ENCODE data around the gene UCK2.

Gene UCK2

DNA sequence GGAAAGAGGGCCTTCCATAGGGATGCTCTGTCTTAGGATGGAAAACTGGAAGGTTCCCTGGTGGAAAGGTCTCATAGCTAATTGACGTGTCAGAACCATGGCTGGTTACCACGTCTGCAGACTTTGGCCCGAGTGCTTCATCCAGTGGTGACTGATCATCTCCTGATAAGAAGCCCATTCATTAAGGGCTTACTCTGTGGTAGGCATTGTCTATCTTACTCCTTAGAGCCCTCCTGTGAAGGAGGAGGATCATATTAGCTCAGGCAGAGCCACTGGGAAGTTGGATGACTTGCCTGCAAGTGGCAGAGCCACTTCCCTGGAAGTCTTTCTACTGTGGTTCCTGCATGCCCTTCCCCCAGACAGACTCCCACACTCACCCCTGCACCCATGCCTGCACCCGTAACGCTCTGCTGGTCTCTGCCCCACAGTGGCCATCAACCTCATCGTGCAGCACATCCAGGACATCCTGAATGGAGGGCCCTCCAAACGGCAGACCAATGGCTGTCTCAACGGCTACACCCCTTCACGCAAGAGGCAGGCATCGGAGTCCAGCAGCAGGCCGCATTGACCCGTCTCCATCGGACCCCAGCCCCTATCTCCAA is 79.9 kb downstream of the UCK2 start:
- no peak for DNase-seq

DNA sequence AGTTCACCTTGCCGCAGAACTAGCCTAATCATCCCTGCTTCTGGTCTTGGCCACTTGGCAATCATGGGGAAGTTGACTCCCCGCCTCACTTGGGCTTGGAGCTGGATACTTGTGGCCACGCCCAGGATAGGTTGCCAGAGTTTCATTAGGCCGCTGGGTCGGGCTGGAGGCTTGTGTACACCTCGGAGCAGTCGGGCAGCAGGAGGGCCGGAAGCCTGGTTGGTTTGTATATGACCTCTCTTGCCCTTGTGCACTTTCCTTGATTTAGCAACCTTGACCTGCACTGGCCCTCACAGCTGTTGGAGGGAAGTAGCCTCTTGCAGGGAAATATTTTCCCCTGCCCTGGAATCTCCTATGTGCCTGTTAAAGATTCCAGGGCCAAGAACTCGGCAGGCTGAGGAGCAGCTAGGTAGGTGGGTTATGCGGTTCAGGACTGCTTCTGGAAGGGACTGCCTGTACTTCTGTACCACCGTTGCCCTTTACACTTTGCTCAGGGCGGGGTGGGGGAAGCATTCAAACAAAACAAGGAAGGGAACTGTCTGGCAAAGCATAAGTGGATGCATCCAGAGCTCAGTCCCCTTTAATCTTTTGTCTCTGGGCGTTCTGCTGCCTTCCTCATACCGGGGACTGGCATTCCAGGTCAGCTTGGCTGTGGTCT is 83.5 kb downstream of the UCK2 start:
- no peak for DNase-seq

DNA sequence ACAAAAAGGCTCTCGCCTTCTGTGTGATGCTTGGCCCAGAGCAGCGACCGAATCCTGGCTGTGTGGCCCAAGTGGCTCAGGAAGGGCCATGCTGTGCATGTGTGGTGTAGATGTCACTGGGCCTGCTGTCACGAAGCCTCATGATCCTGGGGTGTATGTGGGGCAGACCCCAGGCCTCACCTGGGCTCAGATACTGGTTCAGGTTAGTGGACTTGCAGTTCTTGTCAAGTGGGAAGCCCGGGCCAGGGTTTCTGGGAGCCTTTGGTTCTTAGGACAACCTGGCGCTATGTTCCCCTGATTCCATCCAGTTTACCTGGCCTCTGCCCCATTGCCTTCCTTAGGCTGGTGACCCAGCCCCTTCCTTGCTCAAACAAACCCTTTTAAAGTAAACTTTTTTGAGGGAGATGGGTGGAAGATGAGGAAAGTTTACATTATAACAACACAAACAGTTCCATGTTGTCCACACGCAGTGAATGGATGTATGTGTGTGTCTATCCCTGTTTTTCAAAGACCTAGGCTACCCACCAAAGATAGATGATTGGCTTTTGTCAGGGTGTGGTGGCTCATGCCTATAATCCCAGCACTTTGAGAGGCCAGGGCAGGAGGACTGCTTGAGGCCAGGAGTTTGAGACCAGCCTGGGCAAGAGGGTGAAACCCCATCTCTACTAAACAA is 84.3 kb downstream of the UCK2 start:
- no peak for DNase-seq

DNA sequence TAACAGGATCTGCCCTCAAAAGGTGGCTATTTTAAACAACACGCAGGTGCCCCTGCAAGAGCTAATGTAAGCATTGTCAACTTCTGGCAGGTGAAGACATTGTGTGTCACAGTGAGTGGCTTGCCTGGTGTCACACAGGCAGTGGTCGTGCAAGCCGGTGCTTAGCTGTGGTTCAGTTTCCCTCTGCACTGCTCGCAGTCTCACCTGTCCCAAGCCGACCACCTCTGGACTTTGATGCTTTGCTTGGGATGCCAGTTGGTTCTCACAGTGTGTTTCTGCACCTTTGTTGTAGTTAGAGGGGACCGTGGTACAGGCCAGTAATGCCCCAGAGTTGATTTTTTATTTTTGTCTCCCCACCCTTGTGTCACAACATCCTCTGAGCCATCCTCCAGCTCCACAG is 85.2 kb downstream of the UCK2 start:
- DNase-seq = no peak

DNA sequence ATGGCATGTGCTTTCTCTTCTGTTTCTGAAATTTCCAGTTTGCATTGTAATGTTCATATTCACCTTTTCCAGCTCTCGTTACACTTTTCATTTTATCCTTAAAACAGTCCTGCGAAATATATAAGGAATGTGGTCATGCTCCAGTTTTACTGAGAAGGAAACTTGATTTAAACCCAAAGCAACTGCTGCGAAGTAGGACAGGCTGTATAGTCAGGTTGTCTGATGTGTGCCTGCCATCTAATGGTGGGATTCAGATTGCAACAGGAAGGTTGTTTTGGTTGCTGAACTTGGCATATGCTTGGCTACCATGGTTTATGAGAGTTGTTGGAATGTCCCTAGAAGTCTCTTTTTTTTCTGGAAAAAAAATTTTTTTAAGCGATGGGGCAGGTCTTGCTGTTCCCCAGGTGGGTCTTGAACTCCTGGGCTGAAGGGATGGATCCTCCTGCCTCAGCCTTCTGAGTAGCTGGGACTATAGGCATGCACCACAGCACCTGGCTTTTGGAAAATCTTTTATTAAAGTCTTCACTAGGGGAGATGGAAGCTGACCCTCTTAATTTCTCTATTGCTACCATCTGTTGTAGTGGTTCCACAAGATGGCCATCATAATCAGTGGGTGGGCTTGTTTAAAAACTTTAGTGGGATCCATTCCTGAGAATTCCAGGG is 86.9 kb downstream of the UCK2 start:
- DNase-seq = peak; percentile 74

DNA sequence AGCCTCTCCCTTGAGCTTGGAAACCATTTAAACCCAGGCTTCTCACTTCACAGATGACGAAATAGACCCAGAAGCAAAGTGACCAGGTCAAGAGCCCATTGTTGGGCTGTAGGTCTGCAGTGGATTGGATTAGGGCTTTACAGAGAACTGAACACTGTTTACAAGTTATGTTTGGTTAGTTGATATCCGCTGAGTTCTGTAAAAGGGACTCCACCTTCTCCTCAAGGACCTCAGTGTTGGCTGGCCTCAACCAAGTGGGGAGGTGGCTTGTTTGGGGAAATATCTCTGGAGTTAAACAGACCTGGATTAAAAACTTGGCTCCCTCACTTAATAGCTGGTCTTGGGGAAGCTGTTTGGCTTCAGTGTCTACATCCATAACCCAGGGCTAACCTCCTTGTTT is 88.1 kb downstream of the UCK2 start:
- no peak for DNase-seq

DNA sequence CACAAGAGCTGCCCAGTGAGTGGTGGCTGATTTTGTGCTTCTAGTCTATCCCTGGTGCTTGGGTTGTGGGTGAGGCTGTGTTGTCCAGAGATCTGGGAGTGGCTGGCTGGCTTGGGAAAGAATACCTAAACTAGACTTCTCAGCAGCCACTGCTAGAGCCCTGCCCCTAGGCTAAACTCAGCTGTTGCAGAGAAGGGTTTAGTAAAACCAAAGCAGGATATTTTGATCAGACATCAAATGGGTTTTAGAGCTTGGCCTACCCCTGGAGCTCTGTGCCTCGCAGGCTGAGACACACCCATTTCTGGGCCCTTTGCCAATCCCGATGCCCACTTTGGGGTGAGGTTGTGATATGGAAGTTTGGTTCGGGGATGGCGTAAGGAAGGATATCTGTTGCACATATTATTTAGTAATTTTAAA is 88.5 kb downstream of the UCK2 start:
- DNase-seq = no peak

DNA sequence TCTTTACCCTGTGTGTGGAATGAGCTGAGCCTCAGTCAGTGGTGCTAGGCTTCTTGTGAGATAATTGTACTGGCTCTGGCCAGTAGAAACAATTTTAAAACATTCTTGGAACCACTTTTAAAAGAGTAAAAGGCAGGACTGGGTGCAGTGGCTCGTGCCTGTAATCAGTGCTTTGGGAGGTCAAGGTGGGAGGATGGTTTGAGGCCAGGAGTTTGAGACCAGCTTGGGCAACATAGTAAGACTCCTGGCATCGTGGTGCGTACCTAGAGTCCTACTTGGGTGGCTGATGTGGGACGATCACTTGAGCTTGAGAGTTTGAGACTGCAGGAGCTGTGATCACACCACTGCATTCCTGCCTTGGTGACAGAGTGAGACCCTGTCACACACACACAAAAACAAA is 89.8 kb downstream of the UCK2 start:
- no peak for DNase-seq

DNA sequence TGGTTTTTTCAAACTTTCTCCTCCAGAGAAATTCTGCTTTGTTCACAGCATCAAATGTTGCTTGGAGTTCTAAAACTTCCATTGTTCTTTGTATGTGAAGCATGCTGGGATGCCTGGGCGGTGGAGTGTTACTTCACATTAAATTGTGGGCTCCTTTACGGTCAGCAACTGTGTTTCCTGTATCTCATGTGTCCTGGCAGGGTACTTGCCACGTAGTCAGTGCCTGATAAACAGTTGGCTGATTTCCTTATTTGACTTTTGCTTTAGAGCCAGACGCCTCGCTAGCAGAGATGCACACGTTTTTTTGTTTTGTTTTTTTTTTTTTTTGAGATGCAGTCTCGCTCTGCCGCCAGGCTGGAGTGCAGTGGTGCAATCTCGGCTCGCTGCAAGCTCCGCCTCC is 96.7 kb downstream of the UCK2 start:
- no peak for DNase-seq

DNA sequence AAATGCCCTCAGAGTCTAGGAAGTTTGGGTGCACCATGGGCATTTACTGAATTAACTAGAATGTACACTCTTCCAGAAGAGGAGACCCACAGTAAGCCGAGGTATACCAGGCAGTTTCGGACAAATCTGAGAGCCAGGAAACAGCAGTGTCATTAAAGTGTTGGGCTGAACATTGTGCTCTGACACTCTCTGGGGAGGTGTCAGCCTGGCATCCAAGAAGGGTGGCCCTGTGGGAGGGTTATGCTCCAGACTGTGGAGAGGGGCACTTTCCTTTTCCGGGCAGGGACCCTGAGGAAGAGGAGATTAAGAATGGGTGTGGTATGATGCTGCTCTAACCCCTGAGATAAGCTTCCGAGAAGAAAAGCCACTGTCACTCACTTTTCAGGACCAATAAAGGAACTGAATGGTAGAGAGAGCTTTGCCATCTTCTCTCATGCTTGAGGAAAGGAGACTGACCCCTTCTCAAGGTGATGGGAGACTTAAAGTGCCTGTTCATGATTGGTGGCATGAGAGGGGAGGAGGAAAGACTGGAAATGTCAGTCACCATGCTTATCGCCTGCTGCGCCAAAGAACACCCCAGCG is 98.2 kb downstream of the UCK2 start:
- DNase-seq = no peak

DNA sequence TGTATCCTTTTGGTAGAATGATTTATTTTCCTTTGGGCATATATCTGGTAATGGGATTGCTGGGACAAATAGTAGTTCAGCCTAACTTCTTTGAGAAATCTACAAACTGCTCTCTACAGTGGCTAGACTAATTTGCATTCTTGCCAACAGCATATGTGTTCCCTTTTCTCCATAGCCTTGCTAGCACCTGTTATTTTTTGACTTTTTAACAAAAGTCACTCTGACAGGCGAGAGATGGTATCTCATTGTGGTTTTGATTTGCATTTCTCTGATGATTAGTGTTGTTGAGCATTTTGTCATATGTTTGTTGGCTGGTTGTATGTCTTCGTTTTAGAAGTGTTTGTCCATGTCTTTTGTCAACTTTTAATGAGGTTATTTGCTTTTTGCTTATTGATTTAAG is 99.8 kb downstream of the UCK2 start:
- DNase-seq = no peak

DNA sequence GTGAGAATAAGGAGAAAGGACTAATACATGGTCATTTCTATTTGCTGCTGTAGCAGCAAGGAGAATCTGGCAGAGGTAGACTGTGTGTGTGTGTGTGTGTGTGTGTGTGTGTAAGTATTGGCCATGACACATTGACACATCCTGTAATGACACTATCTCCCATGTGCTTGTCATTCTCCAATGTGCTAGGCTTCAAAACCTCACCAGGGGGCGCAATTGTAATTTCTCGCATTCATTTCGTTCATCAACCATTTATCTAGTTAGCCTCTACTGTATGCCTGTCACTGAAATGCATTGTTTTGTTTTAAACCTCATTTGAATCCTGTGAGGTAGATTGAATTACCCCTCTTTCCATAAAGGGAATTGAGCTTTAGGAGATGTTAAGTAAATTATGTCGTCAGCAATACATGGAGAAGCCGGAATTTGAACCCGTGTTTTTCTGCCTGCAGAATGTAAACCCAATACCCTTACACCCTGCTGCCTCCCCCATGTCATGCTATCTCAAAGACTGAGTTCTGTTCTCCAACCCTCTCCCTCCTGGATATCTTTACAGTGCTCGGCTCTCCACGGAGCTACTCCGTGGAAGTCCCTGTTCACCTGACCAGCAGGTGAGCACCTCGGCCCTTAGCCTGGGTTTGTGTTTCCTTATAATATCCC is 100.8 kb downstream of the UCK2 start:
- DNase-seq = peak; percentile 49

DNA sequence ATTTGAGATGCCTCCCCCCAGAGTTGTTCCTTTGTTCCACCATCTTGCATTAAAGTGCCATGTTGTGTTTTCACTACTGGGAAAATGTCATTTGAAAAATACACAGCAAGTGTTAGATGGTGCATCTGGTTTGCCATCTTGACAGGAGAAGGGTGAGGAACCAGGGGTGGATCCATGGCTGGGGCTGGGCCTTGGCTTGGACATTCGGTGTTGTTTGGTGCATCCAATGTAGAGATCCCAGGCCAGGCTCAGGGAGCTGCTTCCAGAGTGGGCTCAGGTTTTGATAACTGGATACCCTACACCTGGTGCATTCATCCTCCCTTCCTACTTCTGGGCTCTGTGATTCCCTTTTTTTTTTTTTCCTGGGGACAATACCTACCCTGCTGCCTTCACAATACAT is 103.5 kb downstream of the UCK2 start:
- DNase-seq = no peak

DNA sequence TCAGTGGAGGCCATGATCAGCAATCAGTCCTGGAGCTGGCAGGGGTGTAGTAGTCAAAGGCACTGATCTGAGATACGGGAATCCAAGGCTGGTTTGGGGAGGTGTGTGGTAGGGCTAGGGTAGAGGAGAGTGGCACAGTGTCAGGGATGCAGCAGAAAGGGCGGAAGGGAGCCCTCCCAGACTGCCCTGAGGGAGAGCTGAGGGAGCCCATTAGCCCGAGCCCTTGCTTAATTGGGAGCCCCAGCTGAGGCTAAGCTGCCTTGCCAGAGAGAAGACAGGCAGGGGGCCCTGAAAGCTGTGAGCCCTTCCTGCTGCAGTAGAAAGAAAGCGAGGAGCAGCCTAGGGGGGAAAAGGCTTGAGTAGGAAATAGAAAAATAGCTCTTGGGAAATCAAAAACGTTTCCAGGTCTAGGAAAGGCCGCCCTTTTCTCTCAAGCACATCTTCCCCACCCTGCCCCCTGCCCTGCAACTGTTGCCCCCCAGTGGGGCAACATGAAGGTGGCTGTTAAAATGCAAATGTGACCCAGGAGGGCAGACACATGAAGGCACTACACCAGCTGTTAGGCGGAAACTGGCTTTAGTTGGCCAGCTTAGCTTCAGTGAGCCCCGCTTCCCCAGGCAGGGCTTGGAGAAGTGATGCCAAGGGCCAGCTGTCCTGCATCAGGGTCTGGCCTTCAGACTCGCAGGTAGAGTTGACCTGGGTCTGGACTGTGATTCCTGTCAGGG is 106.2 kb downstream of the UCK2 start:
- DNase-seq = peak; percentile 42

DNA sequence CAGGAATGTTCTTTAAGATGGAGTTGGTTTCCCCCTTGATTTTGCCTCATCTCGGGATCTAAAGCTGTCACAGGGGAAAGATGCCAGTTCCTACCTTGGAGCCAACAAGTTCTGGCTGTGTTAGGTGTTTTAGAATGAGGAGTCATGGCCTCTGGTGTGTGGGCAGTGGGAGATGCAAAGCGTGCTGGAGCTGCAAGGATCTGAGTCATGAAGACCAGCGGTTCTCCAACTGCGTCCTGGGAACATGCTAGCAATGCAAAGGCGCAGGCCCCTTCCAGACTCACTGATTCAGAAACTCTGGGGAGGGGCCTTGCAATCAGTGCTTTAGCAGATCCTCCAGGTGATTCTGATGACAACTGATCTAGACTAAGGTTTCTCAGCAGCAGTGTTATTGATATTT is 109.1 kb downstream of the UCK2 start:
- no peak for DNase-seq

DNA sequence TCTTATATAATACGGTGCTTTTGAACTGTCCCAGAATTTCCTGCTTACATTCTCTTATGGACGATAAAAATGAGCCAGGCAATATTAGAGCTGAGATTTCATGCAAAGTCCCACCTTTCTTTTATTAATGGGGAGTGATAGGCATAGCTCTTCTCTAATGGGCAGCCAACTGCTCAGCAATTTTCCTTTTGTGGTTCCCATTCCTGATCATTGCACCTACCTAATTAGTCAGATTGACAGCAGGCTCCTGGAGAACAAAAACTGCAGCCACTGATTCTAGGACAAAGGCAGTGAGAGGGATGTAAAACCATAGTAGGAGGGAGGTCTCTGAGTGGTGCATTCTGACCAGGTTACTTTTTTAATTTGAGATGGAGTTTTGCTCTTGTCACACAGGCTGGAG is 110.4 kb downstream of the UCK2 start:
- DNase-seq = no peak

DNA sequence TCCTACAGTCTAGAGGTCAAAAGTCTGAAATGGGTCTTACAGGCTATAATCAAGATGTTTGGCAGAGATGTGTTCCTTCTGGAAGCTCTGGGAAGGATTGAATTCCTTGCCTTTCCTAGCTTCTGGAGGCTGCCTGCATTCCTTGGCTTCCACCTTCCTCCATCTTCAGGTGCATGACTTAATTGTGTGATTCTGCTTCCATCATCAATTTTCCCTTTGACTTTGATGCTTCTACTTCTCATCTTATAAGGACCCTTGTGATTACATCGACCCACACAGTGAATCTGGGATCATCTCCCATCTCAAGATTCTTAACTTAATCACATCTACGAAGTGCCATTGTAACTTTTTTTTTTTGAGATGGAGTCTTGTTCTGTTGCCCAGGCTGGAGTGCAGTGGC is 111.4 kb downstream of the UCK2 start:
- DNase-seq = no peak

DNA sequence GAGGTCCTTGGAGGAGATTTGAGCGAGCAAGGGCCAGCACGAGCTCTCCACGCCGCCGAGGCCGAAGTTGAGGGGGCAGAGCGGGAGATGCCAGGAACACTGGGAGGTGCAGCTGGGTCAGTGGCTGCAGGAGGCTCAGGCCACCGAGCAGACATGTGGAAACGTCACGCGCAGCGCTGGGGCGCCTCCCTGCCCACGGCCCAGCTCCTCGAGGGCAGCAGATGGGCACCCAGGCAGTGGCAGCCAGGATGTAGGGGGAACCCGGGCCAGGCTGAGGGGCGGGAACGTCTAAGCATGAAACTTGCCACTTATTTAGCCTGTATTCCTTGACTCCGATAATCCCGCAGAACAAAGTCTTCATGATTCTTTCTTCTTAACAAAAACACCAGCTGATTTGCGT is 114.1 kb downstream of the UCK2 start:
- DNase-seq = no peak

DNA sequence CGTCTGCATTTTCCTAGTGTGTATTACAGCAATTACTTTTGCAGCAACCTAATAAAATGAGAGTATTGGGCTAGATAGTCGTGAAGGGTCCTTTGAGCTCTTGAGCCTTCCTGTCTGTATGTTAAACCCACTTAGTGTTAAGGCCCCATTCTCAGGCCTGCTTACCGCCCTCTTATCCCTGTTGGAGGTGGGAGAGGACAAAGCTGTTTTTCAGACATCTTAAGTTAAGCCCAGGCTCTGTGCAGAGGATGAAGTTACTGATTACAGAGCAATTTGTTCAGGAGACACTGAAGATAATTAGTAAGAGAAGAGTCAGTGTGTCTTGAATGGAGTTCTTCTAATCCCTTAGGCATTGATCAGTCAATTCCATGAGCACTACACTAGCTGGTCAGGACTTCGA is 114.6 kb downstream of the UCK2 start:
- DNase-seq = no peak

DNA sequence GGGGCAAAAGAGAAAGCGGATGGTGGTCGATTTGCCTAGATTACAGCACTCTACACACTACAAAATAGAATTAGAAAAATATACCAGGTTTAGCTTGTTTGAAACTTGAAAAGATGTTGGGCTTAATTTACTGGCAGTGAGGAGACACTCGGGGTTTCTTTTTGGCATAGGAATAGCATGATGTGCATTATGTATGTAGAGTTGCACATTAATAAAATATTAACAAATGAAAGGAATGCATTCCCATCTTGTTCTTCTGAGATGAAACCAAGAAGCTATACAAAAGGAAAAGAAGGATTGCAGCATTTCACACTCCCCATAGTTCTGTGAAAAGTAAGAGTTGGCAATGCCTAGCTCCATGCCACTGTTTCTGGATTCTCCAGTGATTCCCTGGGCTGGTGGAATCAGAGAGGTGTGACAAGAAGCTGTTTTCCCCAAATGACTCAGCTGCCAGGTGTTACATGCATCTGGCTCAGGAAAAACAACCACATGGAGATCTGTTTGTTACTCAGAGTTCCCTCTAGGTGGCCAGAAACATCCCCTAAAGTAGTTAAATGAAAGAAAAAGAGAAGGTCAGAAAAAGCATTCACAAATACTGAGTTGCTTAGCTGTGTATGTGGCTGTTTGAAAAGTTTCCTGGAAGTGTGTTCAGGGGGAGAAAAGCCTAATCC is 115.6 kb downstream of the UCK2 start:
- no peak for DNase-seq

DNA sequence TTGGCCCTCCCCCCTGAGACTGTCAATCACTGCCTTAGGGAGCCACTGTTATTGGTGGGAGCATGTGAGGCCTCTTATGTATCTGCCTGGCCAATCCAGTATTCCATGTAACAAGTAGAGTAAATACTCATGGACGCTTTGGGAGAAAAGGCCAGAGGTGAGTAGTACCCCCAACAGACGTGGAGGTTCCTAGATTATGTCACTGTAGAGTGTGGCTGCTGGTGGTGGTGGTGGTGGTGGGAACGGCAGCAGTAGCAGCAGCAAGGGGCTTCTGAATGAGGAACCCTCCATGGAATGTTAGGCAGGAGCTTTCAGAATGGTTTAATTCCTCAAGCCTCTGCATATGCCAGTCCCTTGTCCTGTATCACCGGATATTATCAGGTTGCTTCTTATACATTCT is 118.5 kb downstream of the UCK2 start:
- no peak for DNase-seq

Measured in retina (tissue), 1 donor.